Epidermal melanocyte (primary cell): ENCODE data around the gene NOXO1.

Source experiments
- DNase-seq: peaks from one replicate; pipeline ENCODE4 v3.0.0; 2011; ENCODE audit warnings: low spot score; ENCODE audit not compliant: insufficient read length

NOXO1 gene

DNA sequence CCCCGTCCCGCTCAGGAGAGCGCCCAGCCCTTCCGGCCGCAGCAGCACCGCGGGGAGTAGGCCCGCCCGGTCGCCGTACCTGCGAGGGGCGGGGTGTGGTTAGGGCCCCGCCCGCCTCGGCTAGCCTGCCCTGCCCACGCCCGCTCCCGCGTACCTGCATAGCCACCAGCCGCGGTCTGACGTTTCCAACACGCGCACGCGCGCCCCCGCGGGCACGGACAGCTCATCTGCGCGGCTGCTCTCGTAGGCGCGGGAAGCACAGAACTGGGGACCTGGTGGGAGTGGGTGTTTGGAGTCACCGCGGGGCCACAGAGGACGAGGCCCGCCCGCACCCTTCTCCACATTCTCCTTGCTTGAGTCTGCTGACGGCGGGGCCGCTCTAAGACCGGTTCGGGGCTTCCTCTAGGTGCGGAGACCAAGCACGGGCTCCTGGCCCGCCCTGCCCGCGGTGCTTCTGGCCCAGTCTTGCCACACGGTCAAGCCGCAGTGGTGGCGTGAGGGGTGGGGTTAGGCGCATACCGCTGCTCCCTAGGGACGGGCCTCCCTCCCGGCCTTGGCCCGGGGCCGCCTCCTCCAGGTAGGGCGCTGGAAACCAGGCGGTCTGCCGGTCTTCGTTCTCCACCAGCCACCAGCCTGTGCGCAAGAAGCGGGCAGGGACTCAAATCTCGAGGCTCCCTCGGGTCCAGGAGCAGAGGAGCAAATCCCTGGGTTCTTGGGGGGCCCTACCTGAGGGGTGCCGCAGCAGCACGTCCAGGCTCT, 1.8 kb downstream of the NOXO1 start:
- DNase-seq, result no peak

DNA sequence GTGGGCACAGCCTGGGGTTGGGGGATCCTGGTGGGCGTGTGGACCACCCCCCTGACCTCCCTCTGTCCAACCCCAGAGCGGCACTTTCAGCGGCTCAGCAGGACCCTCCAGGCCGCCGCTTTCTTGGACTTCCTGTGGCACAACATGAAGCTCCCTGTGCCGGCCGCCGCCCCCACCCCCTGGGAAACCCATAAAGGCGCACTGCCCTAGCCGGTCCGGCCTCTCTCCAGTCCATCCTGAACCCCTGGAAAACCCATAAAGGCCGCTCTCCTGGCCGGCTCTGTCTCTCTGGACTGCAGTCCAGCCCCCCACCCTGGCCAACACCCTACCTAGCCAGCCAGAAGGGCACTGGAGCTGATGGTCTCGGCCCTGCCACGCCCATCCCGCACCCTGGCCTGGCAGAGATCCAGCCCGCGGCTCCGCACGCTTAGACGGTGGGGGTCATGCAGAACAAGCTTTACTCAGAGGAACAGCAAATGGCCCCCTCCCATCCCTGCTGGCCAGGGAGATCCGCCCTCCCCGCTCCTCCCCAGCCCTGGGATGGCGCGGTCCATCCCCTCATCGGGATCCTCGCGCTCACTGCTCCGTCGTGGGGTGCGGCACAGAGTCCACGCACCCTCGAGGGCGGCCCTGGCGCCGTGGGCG, 2.7 kb downstream of the NOXO1 start:
- DNase-seq, result no peak

DNA sequence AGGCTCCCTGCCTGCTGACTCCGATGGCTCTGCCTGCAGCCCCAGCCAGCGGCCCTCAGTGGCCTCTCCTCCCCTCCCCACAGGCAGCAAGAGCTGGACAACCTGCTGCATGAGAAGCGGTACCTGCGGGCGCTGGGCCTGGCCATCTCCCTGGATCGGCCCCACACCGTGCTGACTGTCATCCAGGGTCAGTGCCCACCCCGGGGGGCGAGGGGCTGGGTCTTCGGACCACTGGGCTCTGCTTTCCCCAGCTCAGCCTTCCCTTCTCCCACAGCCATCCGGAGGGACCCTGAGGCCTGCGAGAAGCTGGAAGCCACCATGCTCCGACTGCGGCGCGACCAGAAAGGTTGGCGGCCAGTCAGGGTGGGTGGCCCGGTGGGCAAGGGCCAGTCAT, 3.4 kb downstream of the NOXO1 start:
- DNase-seq, result no peak

DNA sequence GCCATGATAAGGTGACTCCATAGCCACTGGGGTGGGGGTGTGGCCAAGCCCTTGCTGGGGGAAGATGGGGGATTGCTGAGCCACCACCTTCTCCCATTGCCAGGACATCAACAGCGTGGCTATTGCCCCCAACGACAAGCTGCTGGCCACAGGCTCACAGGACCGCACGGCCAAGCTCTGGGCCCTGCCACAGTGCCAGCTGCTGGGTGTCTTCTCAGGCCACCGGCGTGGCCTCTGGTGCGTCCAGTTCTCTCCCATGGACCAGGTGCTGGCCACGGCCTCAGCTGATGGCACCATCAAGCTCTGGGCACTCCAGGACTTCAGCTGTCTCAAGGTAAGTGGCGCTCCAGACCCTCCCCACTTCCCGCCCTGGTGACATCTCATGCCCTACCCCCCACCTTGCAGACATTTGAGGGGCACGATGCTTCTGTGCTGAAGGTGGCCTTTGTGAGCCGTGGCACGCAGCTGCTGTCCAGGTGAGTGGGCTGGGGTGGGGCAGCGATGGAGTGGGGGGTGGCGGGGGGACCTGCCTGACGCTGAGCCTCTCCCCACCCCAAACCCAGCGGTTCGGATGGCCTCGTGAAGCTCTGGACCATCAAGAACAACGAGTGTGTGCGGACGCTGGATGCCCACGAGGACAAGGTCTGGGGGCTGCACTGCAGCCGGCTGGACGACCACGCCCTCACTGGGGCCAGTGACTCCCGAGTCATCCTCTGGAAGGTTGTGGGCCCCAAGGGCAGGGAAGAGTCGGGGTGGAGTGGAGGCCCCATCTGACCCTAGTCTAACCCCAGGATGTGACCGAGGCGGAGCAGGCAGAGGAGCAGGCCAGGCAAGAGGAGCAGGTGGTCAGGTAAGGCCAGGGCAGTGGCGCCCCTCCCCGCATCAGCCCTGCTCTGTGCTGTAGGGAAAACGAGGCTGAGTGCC, 4.1 kb downstream of the NOXO1 start:
- no peak for DNase-seq

DNA sequence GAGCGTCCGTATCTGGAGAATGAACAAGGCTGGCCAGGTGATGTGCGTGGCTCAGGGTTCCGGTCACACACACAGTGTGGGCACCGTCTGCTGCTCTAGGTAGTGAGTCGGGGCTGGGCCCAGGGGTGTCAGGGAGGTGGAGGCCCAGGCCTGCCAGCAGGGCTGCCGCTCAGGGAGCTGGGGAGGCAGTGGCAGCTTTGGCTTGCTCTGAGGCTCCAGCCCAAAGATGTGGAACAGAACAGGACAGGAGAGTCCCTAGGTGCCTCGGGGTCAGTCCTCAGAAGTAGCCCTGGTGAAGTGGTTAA, 5.1 kb downstream of the NOXO1 start:
- peak; percentile 4 for DNase-seq

DNA sequence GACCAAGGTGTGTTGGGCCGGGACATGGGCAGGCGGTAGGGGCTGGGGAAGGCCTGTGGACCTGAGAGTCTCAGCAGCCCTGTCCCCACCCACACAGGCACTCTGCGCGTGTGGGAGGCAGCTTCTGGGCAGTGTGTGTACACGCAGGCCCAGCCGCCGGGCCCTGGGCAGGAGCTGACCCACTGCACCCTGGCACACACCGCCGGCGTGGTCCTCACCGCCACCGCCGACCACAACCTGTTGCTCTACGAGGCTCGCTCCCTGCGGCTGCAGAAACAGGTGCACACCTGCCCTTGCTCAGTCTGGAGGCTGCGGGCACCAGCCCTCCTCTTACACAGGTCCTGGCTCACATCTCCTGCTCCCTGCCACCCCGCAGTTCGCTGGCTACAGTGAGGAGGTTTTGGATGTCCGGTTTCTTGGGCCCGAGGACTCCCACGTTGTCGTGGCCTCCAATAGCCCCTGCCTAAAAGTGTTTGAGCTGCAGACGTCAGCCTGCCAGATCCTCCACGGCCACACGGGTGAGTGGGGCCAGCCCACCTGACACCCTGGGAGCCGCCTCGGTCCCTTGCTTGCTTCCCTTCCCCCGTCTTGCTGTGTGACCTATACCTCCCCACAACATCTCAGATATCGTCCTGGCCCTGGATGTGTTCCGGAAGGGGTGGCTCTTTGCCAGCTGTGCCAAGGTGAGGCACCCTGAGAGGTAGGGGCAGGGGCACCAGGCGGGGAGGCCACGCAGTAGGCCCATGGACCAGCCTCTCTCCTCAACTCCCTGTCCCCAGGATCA, 5.6 kb downstream of the NOXO1 start:
- no peak for DNase-seq

DNA sequence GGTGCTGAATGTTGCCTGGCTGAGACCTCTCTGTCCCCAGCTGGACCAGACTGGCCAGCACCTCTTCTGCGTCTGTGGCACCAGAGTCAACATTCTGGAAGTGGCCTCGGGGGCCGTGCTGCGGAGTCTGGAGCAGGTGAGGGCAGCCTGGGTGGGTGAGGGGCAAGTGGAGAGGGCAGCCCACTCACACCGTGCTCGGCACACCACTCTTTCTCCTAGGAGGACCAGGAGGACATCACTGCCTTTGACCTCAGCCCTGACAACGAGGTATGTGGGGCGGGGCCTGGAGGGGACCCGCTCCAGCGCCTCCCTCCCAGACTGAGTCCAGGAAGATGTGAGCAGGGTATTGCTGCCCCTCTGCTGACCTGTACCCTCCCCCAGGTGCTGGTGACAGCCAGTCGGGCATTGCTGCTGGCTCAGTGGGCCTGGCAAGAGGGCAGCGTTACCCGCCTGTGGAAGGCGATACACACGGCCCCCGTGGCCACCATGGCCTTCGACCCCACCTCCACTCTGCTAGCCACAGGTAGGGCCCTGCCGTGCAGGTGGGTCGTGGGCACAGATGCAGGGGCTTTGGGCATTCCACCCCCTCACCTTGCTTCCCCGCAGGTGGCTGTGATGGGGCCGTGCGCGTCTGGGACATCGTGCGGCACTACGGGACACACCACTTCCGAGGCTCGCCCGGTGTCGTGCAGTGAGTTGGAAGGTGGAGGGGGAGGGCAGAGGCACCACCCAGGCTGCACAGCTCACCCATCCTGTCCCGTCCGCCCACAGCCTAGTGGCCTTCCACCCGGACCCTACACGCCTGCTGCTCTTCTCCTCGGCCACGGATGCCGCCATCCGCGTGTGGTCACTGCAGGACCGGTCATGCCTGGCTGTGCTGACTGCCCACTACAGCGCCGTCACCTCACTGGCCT, 6.9 kb downstream of the NOXO1 start:
- DNase-seq, result peak; percentile 18

DNA sequence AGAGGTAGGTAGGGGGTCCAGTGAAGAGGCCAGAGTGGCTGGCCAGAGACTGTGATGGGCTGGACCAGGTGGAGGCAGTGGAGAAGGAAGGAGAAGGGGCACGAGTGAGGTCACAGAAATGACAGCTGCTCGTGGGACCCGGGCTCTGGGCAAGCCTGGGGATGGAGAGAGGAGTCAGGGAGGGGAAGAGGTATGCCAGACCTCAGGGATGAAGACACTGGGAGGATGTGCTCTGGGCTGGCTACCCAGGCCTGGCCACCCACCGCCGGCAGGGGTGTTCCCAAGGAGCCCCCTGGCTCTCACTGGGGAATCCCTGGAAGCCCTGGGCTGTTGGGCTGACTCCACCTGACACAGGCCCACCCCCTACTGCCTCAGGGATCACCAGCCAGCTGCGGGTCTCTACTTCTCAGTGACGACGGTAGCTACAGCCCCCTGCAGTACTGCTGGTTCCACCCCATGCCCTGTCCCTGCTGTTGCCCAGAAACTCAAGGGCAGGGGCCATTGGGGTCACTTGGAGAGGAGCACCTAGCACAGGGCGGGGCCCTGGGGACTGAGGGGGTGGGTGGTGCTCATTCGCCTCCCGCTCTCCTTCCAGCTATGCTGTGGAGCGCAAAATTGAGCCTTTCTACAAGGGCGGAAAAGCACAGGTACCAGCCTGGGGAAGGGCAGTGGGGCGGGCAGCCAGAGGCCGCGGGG, 7.7 kb downstream of the NOXO1 start:
- DNase-seq, result peak; percentile 10

DNA sequence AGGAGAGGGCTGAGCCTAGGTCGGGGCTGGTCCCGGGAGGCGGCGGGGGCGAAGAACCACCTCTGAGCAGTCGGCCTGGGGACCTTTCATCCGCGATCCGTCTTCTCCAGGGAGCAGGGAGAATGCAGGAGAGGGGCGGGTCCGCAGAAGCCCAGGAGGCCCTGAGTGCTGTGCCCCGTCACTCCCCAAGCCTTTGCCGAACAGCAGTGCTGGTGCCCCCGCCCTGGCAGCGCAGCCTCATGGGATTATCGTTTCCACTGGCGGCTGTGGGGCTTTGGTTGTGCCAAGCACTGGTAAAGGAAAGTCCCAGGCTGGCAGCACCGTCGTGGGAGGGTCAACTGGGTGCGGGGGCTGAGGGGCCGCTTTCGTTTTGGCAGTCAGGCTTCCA, 8.8 kb downstream of the NOXO1 start:
- DNase-seq, result no peak

DNA sequence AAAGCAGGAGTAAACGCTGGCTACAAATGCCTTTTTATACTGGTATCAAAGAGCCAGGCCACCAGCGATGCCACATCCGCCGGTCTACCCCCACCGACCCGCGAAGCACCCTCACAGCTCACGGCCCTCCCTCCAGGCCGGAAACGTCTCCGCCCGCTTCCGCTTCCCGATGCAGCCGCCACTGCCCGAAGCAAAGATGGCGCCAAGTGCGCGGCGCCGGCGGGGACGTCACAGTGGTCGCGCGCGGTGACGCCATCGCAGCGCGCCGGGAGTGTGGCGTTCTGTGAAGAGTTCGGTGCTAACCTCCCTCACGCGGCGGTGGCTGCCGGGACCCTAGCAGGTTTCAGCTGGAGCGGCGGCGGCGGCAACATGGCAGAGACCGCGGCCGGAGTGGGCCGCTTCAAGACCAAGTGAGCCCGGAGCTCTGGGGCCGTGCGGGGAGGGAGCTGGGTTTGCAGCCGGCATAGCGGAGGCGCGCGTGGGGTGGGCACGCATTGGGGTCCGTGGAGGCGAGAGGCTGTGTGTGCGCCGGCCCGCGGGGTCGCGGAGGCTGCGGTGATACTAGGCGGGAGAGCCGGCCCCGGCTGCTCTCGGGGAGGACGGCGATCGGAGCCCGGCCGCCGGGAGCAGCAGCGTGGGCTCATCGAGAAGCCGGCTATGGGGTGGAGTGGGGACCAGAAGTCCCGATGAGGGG, 9.3 kb downstream of the NOXO1 start, which contains the start of gene TBL3:
TBL3 (plus strand) TSS at position 258 of the 694 bp plus-strand sequence; CDS start at position 370, 112 bp downstream.
- DNase-seq, result peak; percentile 100

DNA sequence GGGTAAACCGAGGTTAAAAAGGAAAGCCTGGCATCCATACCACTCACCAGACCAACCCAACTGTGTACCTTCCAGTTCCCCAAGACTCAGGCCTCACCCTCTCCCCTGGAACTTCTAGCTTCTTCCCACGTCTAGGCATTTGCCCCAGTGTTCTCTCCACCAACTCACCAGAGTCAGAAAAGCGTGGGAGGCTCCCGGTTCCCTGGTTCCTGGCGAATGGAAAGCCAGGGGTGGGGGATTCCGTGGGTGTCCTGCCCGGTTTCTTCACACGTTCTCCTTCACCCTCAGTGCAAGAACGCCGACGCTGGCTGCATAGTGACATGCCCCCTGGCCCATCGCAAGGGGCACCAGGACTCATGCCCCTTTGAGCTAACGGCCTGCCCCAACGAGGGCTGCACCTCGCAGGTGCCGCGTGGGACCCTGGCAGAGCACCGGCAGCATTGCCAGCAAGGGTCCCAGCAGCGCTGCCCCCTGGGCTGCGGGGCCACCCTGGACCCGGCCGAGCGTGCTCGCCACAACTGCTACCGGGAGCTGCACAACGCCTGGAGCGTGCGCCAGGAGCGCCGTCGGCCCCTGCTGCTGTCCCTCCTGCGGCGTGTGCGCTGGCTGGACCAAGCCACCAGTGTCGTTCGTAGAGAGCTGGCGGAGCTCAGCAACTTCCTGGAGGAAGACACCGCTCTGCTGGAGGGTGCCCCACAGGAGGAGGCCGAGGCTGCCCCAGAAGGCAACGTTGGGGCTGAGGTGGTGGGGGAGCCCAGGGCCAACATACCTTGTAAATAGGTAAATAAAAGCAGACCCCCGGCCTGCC, 12.9 kb downstream of the NOXO1 start:
- DNase-seq, result no peak

DNA sequence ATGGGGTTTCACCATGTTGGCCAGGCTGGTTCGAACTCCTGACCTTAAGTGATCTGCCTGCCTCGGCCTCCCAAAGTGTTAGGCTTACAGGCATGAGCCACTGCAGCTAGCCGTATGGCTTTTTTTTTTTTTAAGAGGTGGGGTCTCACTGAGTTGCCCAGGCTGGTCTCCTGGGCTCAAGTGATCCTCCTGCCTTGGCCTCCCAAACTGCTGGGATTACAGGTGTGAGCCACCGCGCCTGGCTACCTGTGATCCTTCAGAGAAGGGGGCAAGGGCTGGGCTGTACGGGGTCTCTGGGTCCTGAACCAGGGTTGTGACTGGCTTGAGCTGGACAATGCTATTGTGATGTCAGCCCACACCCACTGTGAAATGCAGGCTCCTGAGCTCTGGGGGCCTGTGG, 14.8 kb downstream of the NOXO1 start, which contains the start of gene RNF151:
RNF151 (plus strand) TSS at position 397 of the 400 bp plus-strand sequence. CDS start 26 bp downstream, outside the sequence.
- DNase-seq, result no peak

DNA sequence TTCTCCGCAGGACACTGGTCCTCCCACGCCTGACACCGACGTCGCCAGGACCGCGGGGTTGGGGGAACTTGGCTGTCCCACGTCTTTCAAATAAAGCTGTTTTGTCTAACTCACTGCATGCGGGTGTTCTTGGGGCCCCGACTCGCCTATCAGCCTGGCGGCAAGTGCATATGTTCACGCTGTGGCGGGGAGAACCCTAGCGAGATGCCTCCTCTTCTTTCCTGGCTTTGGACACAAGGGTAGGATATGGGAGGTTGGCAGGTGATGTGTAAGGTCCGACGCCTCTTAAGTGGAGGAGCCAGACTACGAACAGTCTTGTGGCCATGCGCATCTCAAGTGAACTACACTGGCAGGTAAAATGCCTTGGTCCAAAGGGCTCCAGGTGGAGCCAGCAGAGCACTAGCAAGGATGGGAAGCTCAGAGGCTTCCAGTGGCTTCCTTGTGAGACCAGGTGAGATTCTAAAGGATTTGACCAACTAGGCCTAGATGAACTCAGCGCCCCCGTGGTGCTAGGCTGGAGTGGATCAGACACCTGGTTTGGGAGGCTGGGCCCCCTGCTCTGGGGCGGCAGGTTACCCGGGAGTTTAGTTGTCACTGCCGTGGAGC, 15.8 kb downstream of the NOXO1 start:
- DNase-seq, result peak; percentile 14

DNA sequence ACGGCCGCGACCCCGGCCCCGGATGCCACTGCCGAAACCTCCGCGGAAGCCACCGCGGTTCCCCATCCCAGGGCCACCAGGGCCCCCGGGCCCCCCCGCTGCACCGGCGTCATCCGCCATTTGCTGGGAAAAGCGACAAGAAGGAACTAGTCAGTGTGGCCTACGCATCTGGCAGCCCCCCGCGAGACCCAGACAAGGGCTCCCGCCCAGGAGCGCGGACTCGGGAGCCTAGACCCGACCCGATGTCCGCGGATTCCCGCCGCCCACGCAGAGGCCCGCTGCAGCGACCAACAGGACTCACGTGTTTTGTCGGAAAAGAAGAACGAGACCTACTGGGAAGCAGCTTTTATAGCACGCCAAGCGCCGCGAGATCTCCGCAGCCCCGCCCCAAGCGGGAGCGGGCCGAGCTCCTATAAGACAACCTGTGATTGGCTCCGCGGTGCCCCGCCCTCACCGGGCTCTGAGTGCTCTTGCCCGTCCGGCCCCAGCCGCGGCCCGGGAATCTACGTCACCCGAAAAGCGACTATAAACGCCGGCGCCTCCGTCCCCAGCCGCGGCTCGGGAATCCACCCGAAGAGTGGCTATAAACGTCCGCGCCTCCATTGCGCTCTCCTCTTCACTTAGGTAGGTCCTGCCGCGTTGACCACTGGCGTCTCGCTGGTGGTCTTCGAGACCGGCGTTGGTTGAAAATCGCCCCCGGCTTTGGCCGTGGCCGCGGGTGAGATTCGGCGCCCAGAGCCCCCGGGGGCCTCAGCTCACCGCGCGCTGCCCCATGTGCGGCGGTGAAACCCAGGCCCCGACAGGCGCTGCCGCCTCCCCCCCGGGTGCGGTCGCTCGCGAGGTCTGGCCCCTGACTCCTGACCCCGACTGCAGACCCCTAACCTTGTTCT, 16.5 kb downstream of the NOXO1 start, which contains the start of gene RPS2:
RPS2 (minus strand) TSS at position 321 of the 890 bp plus-strand sequence; CDS start at position 120, 201 bp downstream.
- peak; percentile 100 for DNase-seq

DNA sequence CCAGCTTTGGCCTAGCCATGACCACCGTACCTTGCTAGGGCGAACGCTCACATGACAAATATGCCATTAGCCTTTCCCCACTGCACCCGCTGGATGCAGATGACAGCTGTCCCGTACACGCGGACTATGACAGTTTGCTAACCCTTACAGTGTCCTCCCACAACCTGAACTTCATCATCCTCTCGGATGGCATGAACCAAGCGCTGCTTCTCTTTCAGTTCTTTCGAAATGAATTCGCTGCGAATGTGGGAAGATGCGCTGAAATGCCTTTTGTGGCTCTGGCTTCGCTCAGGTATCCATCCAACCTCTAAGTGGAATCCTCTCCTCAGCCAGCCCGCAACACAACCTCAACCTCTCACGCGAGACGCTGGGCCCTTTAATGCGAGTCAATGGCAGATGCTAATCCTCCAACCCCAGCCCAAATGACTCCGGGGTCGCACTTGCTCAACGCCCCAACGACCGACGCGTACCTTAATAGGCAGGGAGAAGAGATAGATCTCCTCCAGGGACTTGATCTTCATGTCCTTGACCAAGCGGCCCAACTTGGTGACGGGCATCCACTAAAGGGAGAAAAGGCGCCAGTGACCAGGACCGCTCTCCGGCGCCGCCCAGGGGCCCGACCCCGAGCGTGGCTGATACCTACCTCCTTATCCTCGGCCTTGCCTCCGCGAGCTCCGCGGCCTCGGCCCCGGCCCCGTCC, 17.3 kb downstream of the NOXO1 start:
- DNase-seq, result no peak
